Smooth muscle cell (in vitro differentiated cells): ENCODE results near the gene AHR. TPM values are rescaled to one million over a fixed set of nuclear protein-coding genes. Genes with fewer than 3 reads are reported as not detected.

Source experiments
- DNase-seq: peaks from one replicate; lab custom pipeline; 2025; ENCODE audit not compliant: unreplicated experiment; lab: John Stamatoyannopoulos, UW
- H2AFZ ChIP-seq: fragments of 200-600 bp; sonication (generic); 2 replicates; pipeline ENCODE4 v1.6.0; 2016; ENCODE audit warnings: antibody characterized with exemption, low read depth, mild to moderate bottlenecking
- H3F3A ChIP-seq: fragments of 200-600 bp; sonication (generic); 2 replicates; pipeline ENCODE4 v1.6.0; 2017; ENCODE audit warnings: antibody characterized with exemption, low read depth
- H3K27ac ChIP-seq: fragments of 200-600 bp; sonication (generic); 2 replicates; pipeline ENCODE4 v1.5.1; 2016; ENCODE audit warnings: low read depth, mild to moderate bottlenecking
- H3K27me3 ChIP-seq: fragments of 200-600 bp; sonication (generic); 2 replicates; pipeline ENCODE4 v1.6.1; 2016; ENCODE audit warnings: low read depth, mild to moderate bottlenecking
- H3K36me3 ChIP-seq: fragments of 200-600 bp; sonication (generic); 2 replicates; pipeline ENCODE4 v1.5.1; 2016; ENCODE audit warnings: low read depth
- H3K4me1 ChIP-seq: fragments of 200-600 bp; sonication (generic); 2 replicates; pipeline ENCODE4 v1.5.1; 2016; ENCODE audit warnings: low read depth
- H3K4me2 ChIP-seq: fragments of 200-600 bp; sonication (generic); 2 replicates; pipeline ENCODE4 v1.6.0; 2016; ENCODE audit warnings: mild to moderate bottlenecking
- H3K4me3 ChIP-seq: fragments of 200-600 bp; sonication (generic); 2 replicates; pipeline ENCODE4 v1.5.1; 2016; ENCODE audit warnings: mild to moderate bottlenecking
- H3K79me2 ChIP-seq: fragments of 200-600 bp; sonication (generic); 2 replicates; pipeline ENCODE4 v1.6.0; 2016; ENCODE audit warnings: low read depth, mild to moderate bottlenecking
- H3K9ac ChIP-seq: fragments of 200-600 bp; sonication (generic); 2 replicates; pipeline ENCODE4 v1.6.0; 2016; ENCODE audit warnings: low read depth
- H3K9me3 ChIP-seq: fragments of 200-600 bp; sonication (generic); replicated peaks from 2 replicates; pipeline ENCODE4 v1.5.1; 2016; ENCODE audit warnings: low read depth
- H4K20me1 ChIP-seq: fragments of 200-600 bp; sonication (generic); 2 replicates; pipeline ENCODE4 v1.6.0; 2016; ENCODE audit warnings: low read depth
- WGBS: methylation state at CpG from one replicate; pipeline ENCODE4 v1.1.7; 2016; ENCODE audit warnings: low lambda C conversion rate; 5-methylcytosine and 5-hydroxymethylcytosine counted together
- polyA plus RNA-seq: library from polyadenylated mRNA; unstranded; fragments of >200 nt; fragmentation: Nextera tagmentation; extraction: Ambion mirVana; gene quantifications from 2 replicates; pipeline ENCODE4 v1.2.1, GENCODE V29; 2016
- total RNA-seq: library from RNA; depleted of rRNA; stranded (reverse); fragments of >200 nt; gene quantifications from 2 replicates; pipeline ENCODE4 v1.2.3, GENCODE V29; 2014
- TF ChIP-seq, protein P1 (sequence below): fragments of 200-600 bp; sonication (generic); IDR thresholded peaks from 2 replicates; pipeline ENCODE4 v1.5.1; 2017; ENCODE audit warnings: borderline replicate concordance, mild to moderate bottlenecking, antibody characterized with exemption; ENCODE audit not compliant: insufficient read depth, poor library complexity, severe bottlenecking

AHR gene
- total and polyA plus RNA-seq, 2 experiments from 2014 or later: 25.7 to 174 TPM

DNA sequence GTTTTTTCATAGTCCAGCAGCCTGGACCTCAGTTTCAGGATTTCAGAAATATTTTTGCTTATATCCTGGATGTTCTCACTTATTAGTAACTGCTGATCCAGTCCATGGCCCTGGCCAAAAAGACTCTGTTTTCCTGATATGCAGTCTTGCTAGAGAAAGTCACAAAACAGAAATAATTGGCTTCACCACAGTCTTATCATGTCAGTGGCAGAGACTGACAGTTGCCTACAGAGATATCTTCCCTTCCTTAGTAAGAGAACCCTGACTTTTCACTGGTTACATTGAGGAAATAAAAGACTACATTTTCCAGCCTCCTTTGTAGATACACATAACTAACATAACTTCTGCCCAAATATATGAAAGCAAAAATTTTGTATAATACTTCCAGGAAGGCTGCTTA is 56.6 kb downstream of the AHR start:
- no peaks in the 10 kb centered on the region for H3K4me1 ChIP-seq
- no peak for DNase-seq
- no peaks in the 10 kb centered on the region for H3F3A ChIP-seq
- no peak overlapping the region for H3K4me3 ChIP-seq
- H3K4me2 ChIP-seq: no peak overlapping the region
- no peaks in the 10 kb centered on the region for H3K36me3 ChIP-seq
- H3K27me3 ChIP-seq: no peaks in the 10 kb centered on the region
- H3K27ac ChIP-seq: no peak overlapping the region
- no peak overlapping the region for H2AFZ ChIP-seq
- no peaks in the 10 kb centered on the region for H3K9me3 ChIP-seq
- no peaks in the 10 kb centered on the region for H3K79me2 ChIP-seq
- TF ChIP-seq, protein P1, sequence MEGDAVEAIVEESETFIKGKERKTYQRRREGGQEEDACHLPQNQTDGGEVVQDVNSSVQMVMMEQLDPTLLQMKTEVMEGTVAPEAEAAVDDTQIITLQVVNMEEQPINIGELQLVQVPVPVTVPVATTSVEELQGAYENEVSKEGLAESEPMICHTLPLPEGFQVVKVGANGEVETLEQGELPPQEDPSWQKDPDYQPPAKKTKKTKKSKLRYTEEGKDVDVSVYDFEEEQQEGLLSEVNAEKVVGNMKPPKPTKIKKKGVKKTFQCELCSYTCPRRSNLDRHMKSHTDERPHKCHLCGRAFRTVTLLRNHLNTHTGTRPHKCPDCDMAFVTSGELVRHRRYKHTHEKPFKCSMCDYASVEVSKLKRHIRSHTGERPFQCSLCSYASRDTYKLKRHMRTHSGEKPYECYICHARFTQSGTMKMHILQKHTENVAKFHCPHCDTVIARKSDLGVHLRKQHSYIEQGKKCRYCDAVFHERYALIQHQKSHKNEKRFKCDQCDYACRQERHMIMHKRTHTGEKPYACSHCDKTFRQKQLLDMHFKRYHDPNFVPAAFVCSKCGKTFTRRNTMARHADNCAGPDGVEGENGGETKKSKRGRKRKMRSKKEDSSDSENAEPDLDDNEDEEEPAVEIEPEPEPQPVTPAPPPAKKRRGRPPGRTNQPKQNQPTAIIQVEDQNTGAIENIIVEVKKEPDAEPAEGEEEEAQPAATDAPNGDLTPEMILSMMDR: no peak
- H4K20me1 ChIP-seq: no peaks in the 10 kb centered on the region
- no peak overlapping the region for H3K9ac ChIP-seq

DNA sequence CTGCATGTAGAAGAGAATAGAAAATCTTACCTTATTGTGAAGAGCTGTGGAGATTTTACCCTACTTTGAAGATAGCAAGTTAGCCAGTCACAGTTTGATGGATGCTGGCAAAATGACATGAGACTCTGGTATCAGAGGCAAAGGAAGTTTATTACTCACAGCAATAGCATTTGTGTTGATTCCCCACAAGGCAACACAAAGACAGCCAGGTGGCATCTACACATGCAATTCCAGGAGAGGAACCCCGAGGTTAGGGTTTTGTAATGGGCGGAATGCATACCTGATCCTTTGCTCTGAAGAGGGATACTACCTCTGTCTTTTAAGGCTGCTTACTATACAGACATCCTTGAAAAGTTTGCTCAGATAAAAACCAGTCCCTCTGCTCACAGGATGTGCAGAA is 59.5 kb downstream of the AHR start:
- H3K9ac ChIP-seq: no peak overlapping the region
- H3K4me2 ChIP-seq: no peak overlapping the region
- H3K9me3 ChIP-seq: no peaks in the 10 kb centered on the region
- H3K27me3 ChIP-seq: no peaks in the 10 kb centered on the region
- TF ChIP-seq, protein P1: no peak
- no peaks in the 10 kb centered on the region for H3K79me2 ChIP-seq
- no peak overlapping the region for H2AFZ ChIP-seq
- no peak overlapping the region for H3K27ac ChIP-seq
- H3F3A ChIP-seq: no peaks in the 10 kb centered on the region
- H3K4me1 ChIP-seq: no peaks in the 10 kb centered on the region
- no peak overlapping the region for H3K4me3 ChIP-seq
- WGBS: 97% methylated on average over 2 of the region's 2 CpGs
- no peaks in the 10 kb centered on the region for H4K20me1 ChIP-seq
- H3K36me3 ChIP-seq: no peaks in the 10 kb centered on the region
- DNase-seq: no peak

DNA sequence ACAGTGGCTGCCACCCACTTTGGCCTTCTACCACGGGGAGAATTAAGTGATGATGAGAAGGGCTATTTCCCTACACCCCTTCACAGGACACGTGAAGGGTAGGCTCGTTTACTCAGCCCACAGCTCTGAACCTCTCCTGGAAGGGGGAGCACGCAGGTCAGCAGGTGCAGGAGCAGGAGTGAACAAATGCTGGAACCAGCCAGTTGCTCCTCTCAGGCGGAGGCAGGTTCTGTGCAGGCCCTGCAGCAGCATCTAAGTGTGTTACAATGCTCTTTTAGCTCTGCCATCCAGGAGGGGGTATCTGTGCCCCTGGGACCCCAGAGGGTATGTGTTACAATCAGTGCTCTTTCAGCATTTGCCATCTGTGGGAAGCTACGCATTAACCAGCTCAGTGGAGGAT is 61.2 kb downstream of the AHR start:
- no peaks in the 10 kb centered on the region for H3K9me3 ChIP-seq
- no peak for DNase-seq
- no peak overlapping the region for H3K9ac ChIP-seq
- H3K4me2 ChIP-seq: no peak overlapping the region
- no peaks in the 10 kb centered on the region for H4K20me1 ChIP-seq
- no peak overlapping the region for H3K4me3 ChIP-seq
- H2AFZ ChIP-seq: no peak overlapping the region
- H3K27me3 ChIP-seq: no peaks in the 10 kb centered on the region
- no peak overlapping the region for H3K27ac ChIP-seq
- H3K36me3 ChIP-seq: no peaks in the 10 kb centered on the region
- H3F3A ChIP-seq: no peaks in the 10 kb centered on the region
- no peaks in the 10 kb centered on the region for H3K4me1 ChIP-seq
- 95% methylated on average over 6 of the region's 6 CpGs for WGBS
- no peaks in the 10 kb centered on the region for H3K79me2 ChIP-seq
- TF ChIP-seq, protein P1: no peak

DNA sequence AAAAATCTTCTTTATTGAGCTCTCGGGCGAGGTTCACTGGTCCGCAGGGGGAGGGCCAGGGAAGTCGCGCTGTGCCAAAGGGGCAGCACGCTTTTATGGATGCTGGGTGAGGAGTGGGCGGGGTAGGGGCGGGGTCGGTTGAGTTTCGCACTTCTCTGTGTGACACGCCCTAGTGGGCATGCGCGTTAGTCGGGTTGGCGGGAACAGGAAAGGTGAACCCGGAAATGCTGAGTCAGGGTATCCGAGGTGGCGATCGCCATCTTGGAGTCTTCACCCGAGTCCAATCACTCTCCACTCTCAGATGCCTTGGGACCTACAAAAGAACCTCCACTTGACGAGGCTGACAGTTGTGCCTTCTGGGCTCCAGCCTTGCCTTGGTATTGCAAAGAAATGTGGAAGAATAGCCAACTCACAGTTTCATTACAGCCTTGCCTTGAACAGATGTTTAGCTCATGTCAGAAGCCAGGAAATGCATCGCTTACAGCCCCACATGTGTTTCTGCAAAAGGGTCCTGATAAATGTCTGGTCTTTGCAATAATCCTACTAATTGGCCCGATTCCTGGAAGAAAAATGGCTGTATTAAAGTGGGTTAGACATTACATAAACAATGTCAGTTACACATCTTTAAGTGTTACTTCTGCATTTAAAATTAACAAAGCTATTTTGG is 64.1 kb downstream of the AHR start:
- Histone ChIP-seq H3K4me1 (no peaks in the 10 kb centered on the region), H4K20me1 (no peaks in the 10 kb centered on the region), H3K9me3 (no peaks in the 10 kb centered on the region), H2AFZ (no peak overlapping the region), H3K4me3 (no peak overlapping the region), H3K9ac (no peak overlapping the region), H3F3A (no peaks in the 10 kb centered on the region), H3K27me3 (no peaks in the 10 kb centered on the region), H3K27ac (no peak overlapping the region), H3K36me3 (no peaks in the 10 kb centered on the region), H3K79me2 (no peaks in the 10 kb centered on the region), H3K4me2 (no peak overlapping the region)
- TF ChIP-seq, protein P1: no peak
- 91% methylated on average over 23 of the region's 23 CpGs for whole genome bisulfite sequencing
- no peak for DNase-seq
